Gastrocnemius medialis (tissue), 4 donors: Measurements from ENCODE around the gene DHH.

ENCODE experiments used
- CTCF ChIP-seq, 5 experiments: fragments of 450-650 bp in 3 of 5; fragments of 200-600 bp in 2 of 5; sonication (generic) in 2 of 5; IDR thresholded peaks in 4 of 5; conservative IDR thresholded peaks in 1 of 5; 1 replicate in 4 of 5; 2 replicates in 1 of 5; pipeline ENCODE4 v1.5.1; 2016 to 2019; ENCODE audit warnings: antibody characterized with exemption in 5 of 5, mild to moderate bottlenecking in 3 of 5, moderate library complexity in 3 of 5
- POLR2A ChIP-seq, 2 donors: fragments of 450-650 bp; IDR thresholded peaks; one replicate each; pipeline ENCODE4 v1.6.1; 2017; ENCODE audit warnings: antibody characterized with exemption in 2 of 2, mild to moderate bottlenecking in 2 of 2, moderate library complexity in 2 of 2

DNA sequence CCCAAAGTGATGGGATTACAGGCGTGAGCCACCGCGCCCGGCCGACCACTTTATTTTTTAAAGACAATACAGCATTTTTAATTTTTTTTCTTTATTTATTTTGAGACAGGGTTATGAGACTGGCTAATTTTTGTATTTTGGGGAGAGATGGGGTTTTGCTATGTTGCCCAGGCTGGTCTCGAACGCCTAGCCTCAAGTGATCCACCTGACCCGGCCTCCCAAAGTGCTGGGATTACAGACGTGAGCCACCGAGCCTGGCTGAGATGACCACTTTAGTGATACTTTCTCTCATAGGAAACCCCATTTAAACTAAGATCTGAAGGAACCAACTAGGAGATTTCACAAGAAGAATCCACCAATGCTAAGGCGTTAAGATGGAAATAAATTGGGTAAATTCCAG is 23.6 kb downstream of the DHH start:
- TF ChIP-seq CTCF (IDR thresholded peaks at IDR 0.05 in 4 of 5, conservative IDR thresholded peaks at IDR 0.05 in 1 of 5) = no peak
- TF ChIP-seq POLR2A (IDR thresholded peaks at IDR 0.05) = no peak
